GM12878 (cell line): Measurements from ENCODE around the gene SLC9A3. TPM values are rescaled to one million over a fixed set of nuclear protein-coding genes. Genes with fewer than 3 reads are reported as not detected.

Experiments
- ATAC-seq: fragments of 200-7000 bp; cut with Tn5 transposase; 3 replicates; pipeline ENCODE4 v1.9.1; 2020; ENCODE audit warnings: mild to moderate bottlenecking, moderate library complexity
- BruUV-seq: library from RNA; stranded (reverse); fragments of 400-500 nt; replicated peaks from 2 replicates; lab custom pipeline; 2021; lab: Mats Ljungman, UMichigan
- CTCF ChIA-PET: fragments of 300-600 bp; sonication (Branson Sonifier 250); formaldehyde crosslinking; extraction: SDS; loops from one replicate; lab custom pipeline; 2021; ENCODE audit warnings: inconsistent platforms; lab: Yijun Ruan, JAX
- POLR2A ChIA-PET: fragments of 350-600 bp; formaldehyde crosslinking; extraction: SDS; loops from one replicate; lab custom pipeline; 2021; ENCODE audit warnings: inconsistent platforms; lab: Charles Lee
- RAD21 ChIA-PET: fragments of 300-600 bp; sonication (Branson Sonifier 250); formaldehyde crosslinking; loops from one replicate; lab custom pipeline; 2023; ENCODE audit warnings: antibody characterized with exemption; ENCODE audit not compliant: unreplicated experiment; lab: Charles Lee
- SMC1A ChIA-PET: fragments of 300-600 bp; sonication (Branson Sonifier 250); formaldehyde crosslinking; loops from one replicate; lab custom pipeline; 2023; ENCODE audit not compliant: unreplicated experiment, uncharacterized antibody; lab: Charles Lee
- DNase-seq: peaks from one replicate; pipeline ENCODE4 v3.0.0-alpha.2; 2011; ENCODE audit warnings: low read depth, low spot score
- FAIRE-seq: peaks from 3 replicates; lab custom pipeline; 2011; peaks lifted over from hg19 to GRCh38; lab: Jason Lieb, UNC
- H2AFZ ChIP-seq: 2 replicates; pipeline ENCODE4 v1.6.0; 2011; ENCODE audit warnings: low read depth, low read length, control low read depth; ENCODE audit not compliant: control insufficient read depth
- H3K27ac ChIP-seq: 2 replicates; pipeline ENCODE4 v1.5.1; 2011; ENCODE audit warnings: control low read depth; ENCODE audit not compliant: control insufficient read depth, insufficient read depth
- H3K27me3 ChIP-seq, 2 experiments: replicated peaks in 1 of 2; 2 replicates each; pipeline versions ENCODE4 v1.6.0 to v1.6.1; 2011; ENCODE audit warnings: low read length in 1 of 2; ENCODE audit not compliant: control insufficient read depth in 2 of 2, insufficient read depth in 2 of 2
- H3K36me3 ChIP-seq, 2 experiments: 2 replicates each; pipeline ENCODE4 v1.5.1; 2011; ENCODE audit warnings: low read length in 1 of 2; ENCODE audit not compliant: control insufficient read depth in 2 of 2, insufficient read depth in 2 of 2
- H3K4me1 ChIP-seq: 2 replicates; pipeline ENCODE4 v1.6.1; 2011; ENCODE audit warnings: mild to moderate bottlenecking, low read length, moderate library complexity, mixed read lengths; ENCODE audit not compliant: control insufficient read depth, insufficient read depth
- H3K4me2 ChIP-seq: 2 replicates; pipeline ENCODE4 v1.6.0; 2011; ENCODE audit warnings: control low read depth; ENCODE audit not compliant: control insufficient read depth, insufficient read depth
- H3K4me3 ChIP-seq: fragments of 200-600 bp; sonication (generic); 2 replicates; pipeline ENCODE4 v1.5.1; 2016
- H3K79me2 ChIP-seq: 2 replicates; pipeline ENCODE4 v1.6.0; 2011; ENCODE audit warnings: low read length; ENCODE audit not compliant: control insufficient read depth, insufficient read depth
- H3K9ac ChIP-seq: 2 replicates; pipeline ENCODE4 v1.8.0; 2011; ENCODE audit warnings: low read length, control low read depth, mixed read lengths; ENCODE audit not compliant: control insufficient read depth, insufficient read depth
- H3K9me3 ChIP-seq: replicated peaks from 3 replicates; pipeline ENCODE4 v1.5.1; 2011; ENCODE audit warnings: mild to moderate bottlenecking, low read length; ENCODE audit not compliant: control insufficient read depth, insufficient read depth
- H4K20me1 ChIP-seq: 2 replicates; pipeline ENCODE4 v1.6.0; 2011; ENCODE audit not compliant: control insufficient read depth, insufficient read depth
- MYB ChIP-seq: fragments of 150-350 bp; IDR thresholded peaks from 2 replicates; pipeline ENCODE4 v1.6.1; 2014; ENCODE audit warnings: mild to moderate bottlenecking, low read depth, low read length, borderline replicate concordance
- RCOR1 ChIP-seq: conservative IDR thresholded peaks from 2 replicates; pipeline ENCODE4 v1.6.1; 2012; ENCODE audit warnings: low read depth, low read length, improper control_type of control experiment
- ZBTB4 ChIP-seq: fragments of 450-650 bp; formaldehyde crosslinking; IDR thresholded peaks from 2 replicates; pipeline ENCODE4 v1.4.0; 2022; ENCODE audit warnings: mild to moderate bottlenecking, moderate library complexity
- WGBS: methylation state at CpG from one replicate; pipeline ENCODE4 v1.1.6; 2016; ENCODE audit warnings: low lambda C conversion rate; ENCODE audit not compliant: insufficient replicate concordance, insufficient coverage; ENCODE audit errors: missing lambda C conversion rate; 5-methylcytosine and 5-hydroxymethylcytosine counted together
- in situ Hi-C: fragments of 300-500 bp; cut with MboI; formaldehyde crosslinking; loops from 9 replicates; pipeline ENCODE4 v1.14.3; 2018; ENCODE audit warnings: mixed read lengths
- intact Hi-C: fragments of 100-400 bp; cut with micrococcal nuclease; formaldehyde crosslinking; loops from one replicate; pipeline ENCODE4 v1.14.2; 2022; ENCODE audit not compliant: unreplicated experiment
- polyA plus RNA-seq, 11 experiments: library from polyadenylated mRNA; depleted of rRNA in 4 of 11; unstranded in 6 of 11; stranded (reverse) in 5 of 11; fragments of >200 nt; fragmentation: Nextera tagmentation in 4 of 11; fragmentation: Illumina TruSeq in 1 of 11; extraction: Ambion mirVana in 4 of 11; extraction: Trizol in 1 of 11; gene quantifications; 1 replicate in 1 of 11; 2 replicates in 10 of 11; pipeline versions ENCODE4 v1.2.1 to v1.2.3, GENCODE V29; 2011 to 2016; ENCODE audit warnings: inconsistent platforms in 2 of 11, missing spikeins in 2 of 11, low read depth in 1 of 11
- total RNA-seq, 4 experiments: library from RNA; depleted of rRNA in 3 of 4; stranded (reverse); fragments of >200 nt in 3 of 4; fragmentation: Illumina TruSeq in 1 of 4; extraction: Trizol in 1 of 4; gene quantifications; 2 replicates each; pipeline versions ENCODE4 v1.2.1 to v1.2.3, GENCODE V29; 2013 to 2021
- TF ChIP-seq, protein P1 (sequence below): IDR thresholded peaks from 2 replicates; pipeline ENCODE4 v1.6.1; 2012; ENCODE audit warnings: low read length, inconsistent platforms

The SLC9A3 gene
- total and polyA plus RNA-seq, 10 of the 15 experiments (the other 5 are each of a cell fraction or from before 2014, with no cell fraction given): 0.04 to 5.2 (median 2.3) TPM; not detected in 1

GRCh38 chr5:538271-538771 lies 14.1 kb upstream of the SLC9A3 start:
- 68% methylated on average over 25 of the region's 27 CpGs for WGBS
- Histone ChIP-seq H3K9ac (no peak overlapping the region), H3K79me2 (no peaks in the 10 kb centered on the region), H3K27ac (no peak overlapping the region), H3K9me3 (no peaks in the 10 kb centered on the region), H3K36me3 (no peaks in the 10 kb centered on the region), H4K20me1 (peaks cover 2% of the 10 kb centered on the region; the same call in 1 of the 2 replicates), H3K4me2 (no peak overlapping the region), H3K4me3 (no peak overlapping the region), H2AFZ (no peak overlapping the region), H3K4me1 (peaks cover 6% of the 10 kb centered on the region), H3K27me3 (no peaks in the 10 kb centered on the region; a peak in 2 of 4 replicates)
- in situ Hi-C loops (no loop called here), intact Hi-C loops (no loop called here)
- ChIA-PET RAD21 (no interaction called here), CTCF (no interaction called here), SMC1A (no interaction called here), POLR2A (no interaction called here)
- DNase-seq (no peak), FAIRE-seq (no peak), ATAC-seq (no peak)
- no TSS peak for BruUV-seq
- TF ChIP-seq RCOR1 (no peak), MYB (no peak)
- TF ChIP-seq, protein P1, sequence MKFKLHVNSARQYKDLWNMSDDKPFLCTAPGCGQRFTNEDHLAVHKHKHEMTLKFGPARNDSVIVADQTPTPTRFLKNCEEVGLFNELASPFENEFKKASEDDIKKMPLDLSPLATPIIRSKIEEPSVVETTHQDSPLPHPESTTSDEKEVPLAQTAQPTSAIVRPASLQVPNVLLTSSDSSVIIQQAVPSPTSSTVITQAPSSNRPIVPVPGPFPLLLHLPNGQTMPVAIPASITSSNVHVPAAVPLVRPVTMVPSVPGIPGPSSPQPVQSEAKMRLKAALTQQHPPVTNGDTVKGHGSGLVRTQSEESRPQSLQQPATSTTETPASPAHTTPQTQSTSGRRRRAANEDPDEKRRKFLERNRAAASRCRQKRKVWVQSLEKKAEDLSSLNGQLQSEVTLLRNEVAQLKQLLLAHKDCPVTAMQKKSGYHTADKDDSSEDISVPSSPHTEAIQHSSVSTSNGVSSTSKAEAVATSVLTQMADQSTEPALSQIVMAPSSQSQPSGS: no peak

GRCh38 chr5:537621-538071 lies 13.4 kb upstream of the SLC9A3 start:
- WGBS: 66% methylated on average over 16 of the region's 16 CpGs
- POLR2A ChIA-PET: no interaction called here

More at GRCh38 chr5:537621-538071, 13.4 kb upstream of the SLC9A3 start:
- no peak overlapping the region for H3K27ac ChIP-seq
- SMC1A ChIA-PET: no interaction called here
- RAD21 ChIA-PET: no interaction called here
- DNase-seq: no peak
- no peaks in the 10 kb centered on the region; a peak in 2 of 4 replicates for H3K27me3 ChIP-seq
- H3K4me1 ChIP-seq: peaks cover 3% of the 10 kb centered on the region; the same call in 1 of the 2 replicates
- no TSS peak for BruUV-seq
- no peaks in the 10 kb centered on the region for H3K9me3 ChIP-seq
- CTCF ChIA-PET: no interaction called here
- H3K79me2 ChIP-seq: no peaks in the 10 kb centered on the region
- no peaks in the 10 kb centered on the region for H3K36me3 ChIP-seq
- FAIRE-seq: no peak
- no peak overlapping the region for H3K9ac ChIP-seq
- no peak overlapping the region for H3K4me3 ChIP-seq
- no peak for TF ChIP-seq ZBTB4 (CRISPR knock-in tag)
- peaks cover 2% of the 10 kb centered on the region; the same call in 1 of the 2 replicates for H4K20me1 ChIP-seq
- intact Hi-C loops (no loop called here), in situ Hi-C loops (no loop called here)
- no peak overlapping the region for H2AFZ ChIP-seq
- no peak overlapping the region for H3K4me2 ChIP-seq
- no peak for ATAC-seq
